GM18507 (cell line): ENCODE results near the gene FLT1.

Experiments
- DNase-seq: peaks from one replicate; pipeline ENCODE4 v3.0.0; 2011; ENCODE audit warnings: low read depth; ENCODE audit not compliant: insufficient read length; ENCODE audit errors: extremely low spot score
- FAIRE-seq: peaks from 2 replicates; lab custom pipeline; 2011; peaks lifted over from hg19 to GRCh38; lab: Jason Lieb, UNC

The FLT1 gene

GRCh38 chr13:28358708-28359107 lies 136.2 kb downstream of the FLT1 start:
- FAIRE-seq = no peak
- DNase-seq = no peak

- DNase-seq (no peak), FAIRE-seq (peak; percentile 49)
These were observed 137.0 kb downstream of the FLT1 start for GRCh38 chr13:28357911-28358433.

- DNase-seq = no peak
- peak; percentile 64 for FAIRE-seq
These were observed 137.6 kb downstream of the FLT1 start for GRCh38 chr13:28357247-28357825.

GRCh38 chr13:28356561-28357021 lies 138.3 kb downstream of the FLT1 start:
- FAIRE-seq (no peak), DNase-seq (no peak)

GRCh38 chr13:28355822-28356371 lies 139.0 kb downstream of the FLT1 start:
- DNase-seq (no peak), FAIRE-seq (peak; percentile 62)

- DNase-seq (no peak), FAIRE-seq (no peak)
These were observed 139.7 kb downstream of the FLT1 start for GRCh38 chr13:28355046-28355821.

- FAIRE-seq (no peak), DNase-seq (no peak)
These were observed 141.2 kb downstream of the FLT1 start for GRCh38 chr13:28353679-28354078.

- FAIRE-seq = no peak
- no peak for DNase-seq
These were observed 144.8 kb downstream of the FLT1 start for GRCh38 chr13:28349907-28350654.

GRCh38 chr13:28349371-28349770 lies 145.6 kb downstream of the FLT1 start:
- DNase-seq (no peak), FAIRE-seq (no peak)

GRCh38 chr13:28347456-28348371 lies 147.2 kb downstream of the FLT1 start:
- FAIRE-seq = no peak
- no peak for DNase-seq

GRCh38 chr13:28346154-28346553 lies 148.8 kb downstream of the FLT1 start:
- DNase-seq (no peak), FAIRE-seq (no peak)

GRCh38 chr13:28344163-28344562 lies 150.8 kb downstream of the FLT1 start:
- FAIRE-seq (no peak), DNase-seq (no peak)

GRCh38 chr13:28342251-28342650 lies 152.7 kb downstream of the FLT1 start:
- DNase-seq (no peak), FAIRE-seq (no peak)

- DNase-seq = no peak
- no peak for FAIRE-seq
These were observed 154.6 kb downstream of the FLT1 start for GRCh38 chr13:28340272-28340793.

- DNase-seq (no peak), FAIRE-seq (no peak)
These were observed 155.5 kb downstream of the FLT1 start for GRCh38 chr13:28339419-28339818.

GRCh38 chr13:28338742-28339141 lies 156.2 kb downstream of the FLT1 start:
- FAIRE-seq = no peak

GRCh38 chr13:28338006-28338574 lies 156.8 kb downstream of the FLT1 start:
- no peak for DNase-seq
- no peak for FAIRE-seq

More at GRCh38 chr13:28338742-28339141, 156.2 kb downstream of the FLT1 start:
- no peak for DNase-seq
